Measurements from ENCODE around the gene TRIB2.

The TRIB2 gene

GRCh38 chr2:12721566-12722446 is 5.1 kb downstream of the TRIB2 start:
- DNase-seq, result peak in 1 of 5 donors; percentile 67

GRCh38 chr2:12722447-12723316 is 5.9 kb downstream of the TRIB2 start:
- no peak for DNase-seq

- DNase-seq, result no peak
Measured at GRCh38 chr2:12723736-12724463, 7.2 kb downstream of the TRIB2 start.

GRCh38 chr2:12725233-12726187 is 8.8 kb downstream of the TRIB2 start:
- DNase-seq, result no peak

- DNase-seq, result no peak
Measured at GRCh38 chr2:12726271-12726670, 9.5 kb downstream of the TRIB2 start.

- no peak for DNase-seq
Measured at GRCh38 chr2:12727065-12727464, 10.3 kb downstream of the TRIB2 start.

- DNase-seq, result no peak
Measured at GRCh38 chr2:12727641-12728040, 10.9 kb downstream of the TRIB2 start.

GRCh38 chr2:12728221-12728777 is 11.6 kb downstream of the TRIB2 start:
- peak in 3 of 5 donors; percentile 42 to 95 (median 49) for DNase-seq

- DNase-seq, result no peak
Measured at GRCh38 chr2:12730265-12730664, 13.5 kb downstream of the TRIB2 start.

- DNase-seq, result no peak
Measured at GRCh38 chr2:12731701-12732280, 15.1 kb downstream of the TRIB2 start.

- no peak for DNase-seq
Measured at GRCh38 chr2:12732651-12733050, 15.9 kb downstream of the TRIB2 start.

GRCh38 chr2:12733846-12734245 is 17.1 kb downstream of the TRIB2 start:
- DNase-seq, result no peak

GRCh38 chr2:12734914-12735654 is 18.3 kb downstream of the TRIB2 start:
- DNase-seq, result no peak

GRCh38 chr2:12737297-12737696 is 20.6 kb downstream of the TRIB2 start:
- no peak for DNase-seq

- no peak for DNase-seq
Measured at GRCh38 chr2:12737738-12738485, 21.2 kb downstream of the TRIB2 start.

GRCh38 chr2:12739721-12740254 is 23.1 kb downstream of the TRIB2 start:
- DNase-seq, result no peak

GRCh38 chr2:12741380-12741779 is 24.6 kb downstream of the TRIB2 start:
- no peak for DNase-seq

- DNase-seq, result no peak
Measured at GRCh38 chr2:12742891-12743290, 26.2 kb downstream of the TRIB2 start.
